AG04449 (cell line): Measurements from ENCODE around the gene IL1RAPL2.

Experiments used
- CTCF ChIA-PET: fragments of 350-600 bp; formaldehyde crosslinking; extraction: SDS; loops from one replicate; lab custom pipeline; 2021; ENCODE audit warnings: antibody characterized with exemption; lab: Yijun Ruan, JAX
- POLR2A ChIA-PET: fragments of 400-600, 350-600 bp; formaldehyde crosslinking; extraction: SDS; loops from one replicate; lab custom pipeline; 2020; ENCODE audit warnings: antibody characterized with exemption, inconsistent platforms; lab: Yijun Ruan, JAX
- DNase-seq: peaks from one replicate; pipeline ENCODE4 v3.0.0-alpha.2; 2010; ENCODE audit warnings: low read depth, low spot score
- H3K4me3 ChIP-seq: 2 replicates; pipeline ENCODE4 v1.5.1; 2011; ENCODE audit warnings: low read depth, mild to moderate bottlenecking, control low read depth, low read length
- CTCF ChIP-seq: IDR thresholded peaks from one replicate; pipeline ENCODE4 v1.5.1; 2011; ENCODE audit warnings: mild to moderate bottlenecking, moderate library complexity, low read length, control low read depth, inconsistent platforms; ENCODE audit not compliant: insufficient read depth; ENCODE audit errors: missing control alignments

IL1RAPL2 gene

GRCh38 chrX:105754286-105754964 lies 1188.4 kb downstream of the IL1RAPL2 start:
- no peak for DNase-seq
- no peak for TF ChIP-seq CTCF
- H3K4me3 ChIP-seq: no peak overlapping the region
- ChIA-PET POLR2A (no interaction called here), CTCF (no interaction called here)

DNA sequence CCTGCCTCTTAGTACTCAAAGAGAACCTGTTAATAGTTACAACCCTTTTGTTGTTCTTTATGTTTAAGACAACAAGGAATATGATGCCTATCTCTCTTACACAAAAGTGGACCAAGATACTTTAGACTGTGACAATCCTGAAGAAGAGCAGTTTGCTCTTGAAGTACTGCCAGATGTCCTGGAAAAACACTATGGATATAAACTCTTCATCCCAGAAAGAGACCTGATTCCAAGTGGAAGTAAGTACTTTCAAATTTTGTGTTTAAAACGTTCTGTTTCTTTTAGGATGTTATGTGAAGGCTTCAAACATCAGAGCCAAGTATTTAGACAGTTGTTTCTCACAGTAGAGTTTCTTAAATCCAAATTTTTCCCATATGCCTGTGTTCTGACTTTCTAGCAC lies 1189.1 kb downstream of the IL1RAPL2 start:
- TF ChIP-seq CTCF: no peak
- no peak overlapping the region for H3K4me3 ChIP-seq
- no peak for DNase-seq
- CTCF ChIA-PET: no interaction called here
- POLR2A ChIA-PET: no interaction called here

GRCh38 chrX:105758754-105759153 lies 1192.8 kb downstream of the IL1RAPL2 start:
- no peak for DNase-seq
- CTCF ChIA-PET: no interaction called here
- no peak overlapping the region for H3K4me3 ChIP-seq
- TF ChIP-seq CTCF: no peak
- POLR2A ChIA-PET: no interaction called here

- TF ChIP-seq CTCF: no peak
- ChIA-PET CTCF (no interaction called here), POLR2A (no interaction called here)
- DNase-seq: no peak
- no peak overlapping the region for H3K4me3 ChIP-seq
These were observed 1193.6 kb downstream of the IL1RAPL2 start for GRCh38 chrX:105759598-105759997.

- ChIA-PET CTCF (no interaction called here), POLR2A (no interaction called here)
- TF ChIP-seq CTCF: no peak
- DNase-seq: no peak
- H3K4me3 ChIP-seq: no peak overlapping the region
These were observed 1199.7 kb downstream of the IL1RAPL2 start for GRCh38 chrX:105765691-105766090.

DNA sequence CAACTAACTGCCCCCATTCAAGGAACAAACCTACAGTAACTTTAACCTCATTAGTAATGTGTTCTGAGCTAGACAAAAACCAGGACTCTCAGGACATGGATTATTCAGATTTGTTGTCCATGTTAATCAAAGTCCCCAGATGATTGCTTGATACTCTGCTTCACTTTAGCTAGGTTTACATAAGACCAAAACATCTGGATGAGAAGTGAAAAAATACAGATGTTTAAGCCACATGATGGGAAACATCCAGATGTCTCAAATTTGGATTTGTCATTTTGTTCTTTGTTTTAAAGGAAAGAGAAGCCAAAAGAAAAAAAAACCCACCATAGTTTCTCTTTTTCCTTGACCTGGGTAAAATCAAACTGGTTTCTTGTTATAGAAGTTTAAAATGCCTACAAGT lies 1207.8 kb downstream of the IL1RAPL2 start:
- no peak for TF ChIP-seq CTCF
- no peak for DNase-seq
- H3K4me3 ChIP-seq: no peak overlapping the region
- ChIA-PET POLR2A (no interaction called here), CTCF (no interaction called here)
